Nephron progenitor cell (in vitro differentiated cells): ENCODE measurements around the gene NAGS.

Source experiments
- DNase-seq: peaks from one replicate; pipeline ENCODE4 v3.0.0; 2021
- H3K27ac Mint-ChIP-seq: 2 replicates; pipeline ENCODE4 v1.8.0; 2021; ENCODE audit warnings: mild to moderate bottlenecking, moderate library complexity, mixed read lengths
- H3K27me3 Mint-ChIP-seq: 2 replicates; pipeline ENCODE4 v1.8.0; 2021; ENCODE audit warnings: mild to moderate bottlenecking, low read depth, mixed read lengths; ENCODE audit not compliant: poor library complexity
- H3K36me3 Mint-ChIP-seq: 2 replicates; pipeline ENCODE4 v1.8.0; 2021; ENCODE audit warnings: low read depth, mixed read lengths
- H3K4me1 Mint-ChIP-seq: 2 replicates; pipeline ENCODE4 v1.8.0; 2021; ENCODE audit warnings: mixed read lengths
- H3K4me3 Mint-ChIP-seq: 2 replicates; pipeline ENCODE4 v1.8.0; 2021; ENCODE audit warnings: mild to moderate bottlenecking, moderate library complexity, mixed read lengths
- H3K9me3 Mint-ChIP-seq: 2 replicates; pipeline ENCODE4 v1.8.0; 2021; ENCODE audit warnings: mild to moderate bottlenecking, moderate library complexity, mixed read lengths
- TF ChIP-seq, protein P1 (sequence below): fragments of 200-600 bp; sonication (generic); IDR thresholded peaks from 2 replicates; pipeline ENCODE4 v1.5.0; 2021; ENCODE audit warnings: antibody characterized with exemption

Gene NAGS

DNA sequence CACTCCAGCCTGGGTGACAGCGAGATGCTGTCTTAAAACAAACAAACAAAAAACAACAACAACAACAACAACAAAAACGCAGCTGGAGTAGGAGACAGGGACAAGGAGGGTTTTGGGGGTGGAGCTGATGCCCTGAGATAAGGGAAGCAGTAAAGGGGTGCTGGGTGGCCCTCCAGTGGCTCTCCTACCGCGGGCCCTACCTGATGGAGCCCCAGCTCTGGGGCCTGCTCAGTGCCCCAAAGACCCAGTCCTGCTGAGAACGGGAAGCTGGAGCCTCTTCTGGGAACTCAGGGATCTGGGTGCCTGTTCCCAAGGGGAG, 21.3 kb upstream of the NAGS start:
- no peaks in the 10 kb centered on the region for H3K36me3 Mint-ChIP-seq
- peak overlapping the region; percentile 69 for H3K4me3 Mint-ChIP-seq
- peaks cover 89% of the 10 kb centered on the region for H3K27me3 Mint-ChIP-seq
- no peak overlapping the region for H3K27ac Mint-ChIP-seq
- TF ChIP-seq, protein P1, sequence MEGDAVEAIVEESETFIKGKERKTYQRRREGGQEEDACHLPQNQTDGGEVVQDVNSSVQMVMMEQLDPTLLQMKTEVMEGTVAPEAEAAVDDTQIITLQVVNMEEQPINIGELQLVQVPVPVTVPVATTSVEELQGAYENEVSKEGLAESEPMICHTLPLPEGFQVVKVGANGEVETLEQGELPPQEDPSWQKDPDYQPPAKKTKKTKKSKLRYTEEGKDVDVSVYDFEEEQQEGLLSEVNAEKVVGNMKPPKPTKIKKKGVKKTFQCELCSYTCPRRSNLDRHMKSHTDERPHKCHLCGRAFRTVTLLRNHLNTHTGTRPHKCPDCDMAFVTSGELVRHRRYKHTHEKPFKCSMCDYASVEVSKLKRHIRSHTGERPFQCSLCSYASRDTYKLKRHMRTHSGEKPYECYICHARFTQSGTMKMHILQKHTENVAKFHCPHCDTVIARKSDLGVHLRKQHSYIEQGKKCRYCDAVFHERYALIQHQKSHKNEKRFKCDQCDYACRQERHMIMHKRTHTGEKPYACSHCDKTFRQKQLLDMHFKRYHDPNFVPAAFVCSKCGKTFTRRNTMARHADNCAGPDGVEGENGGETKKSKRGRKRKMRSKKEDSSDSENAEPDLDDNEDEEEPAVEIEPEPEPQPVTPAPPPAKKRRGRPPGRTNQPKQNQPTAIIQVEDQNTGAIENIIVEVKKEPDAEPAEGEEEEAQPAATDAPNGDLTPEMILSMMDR, result no peak
- DNase-seq, result no peak
- no peaks in the 10 kb centered on the region for H3K9me3 Mint-ChIP-seq
- peaks cover 12% of the 10 kb centered on the region for H3K4me1 Mint-ChIP-seq

DNA sequence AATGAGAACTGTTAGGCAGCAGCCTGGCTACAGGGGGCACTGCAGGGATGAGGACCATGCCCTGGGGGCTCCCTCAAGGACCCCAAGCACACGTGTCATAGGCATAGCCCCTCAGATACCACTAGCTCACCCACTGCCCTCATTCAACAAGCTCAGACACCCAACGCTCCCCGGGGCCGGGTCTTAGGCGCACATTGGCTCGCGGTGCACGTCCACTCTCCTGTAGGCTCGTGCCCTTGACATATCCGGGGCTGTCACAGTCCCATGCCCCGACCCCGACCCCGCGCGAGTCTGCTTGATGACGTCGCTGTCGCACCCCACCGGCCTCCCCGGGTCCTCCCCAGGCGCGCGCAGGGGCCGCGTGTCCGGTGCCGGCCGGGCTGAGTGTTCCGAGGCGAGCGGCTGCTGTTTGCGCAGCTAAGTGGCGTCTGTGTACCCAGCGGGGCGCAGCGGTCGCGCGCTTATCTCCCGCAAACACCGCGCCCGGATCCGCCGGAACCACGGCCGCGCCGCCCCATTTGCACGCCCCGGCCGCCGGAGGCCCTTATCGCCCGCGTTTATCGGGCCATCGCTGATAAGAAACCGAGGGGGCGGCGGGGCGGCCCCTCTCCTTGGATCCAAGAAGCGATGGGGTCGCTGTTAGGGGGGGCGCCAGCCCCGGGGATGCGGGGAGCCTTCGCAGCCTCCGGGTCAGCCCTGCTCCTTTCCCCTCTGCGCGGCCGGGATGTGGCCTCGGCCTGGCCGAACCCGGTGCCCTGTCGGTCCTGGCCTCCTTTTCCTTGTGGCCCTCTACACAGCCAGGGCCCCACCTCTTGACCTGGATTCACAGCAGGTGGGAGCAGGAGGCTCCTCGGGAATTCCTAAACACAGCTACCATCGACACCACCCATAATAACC, 20.7 kb upstream of the NAGS start:
- Mint-ChIP-seq H3K27me3 (peaks cover 88% of the 10 kb centered on the region), H3K36me3 (no peaks in the 10 kb centered on the region), H3K27ac (no peak overlapping the region), H3K9me3 (no peaks in the 10 kb centered on the region), H3K4me3 (peak overlapping the region; percentile 75), H3K4me1 (peaks cover 17% of the 10 kb centered on the region)
- DNase-seq, result peak; percentile 75
- TF ChIP-seq, protein P1, result peak; percentile 23

DNA sequence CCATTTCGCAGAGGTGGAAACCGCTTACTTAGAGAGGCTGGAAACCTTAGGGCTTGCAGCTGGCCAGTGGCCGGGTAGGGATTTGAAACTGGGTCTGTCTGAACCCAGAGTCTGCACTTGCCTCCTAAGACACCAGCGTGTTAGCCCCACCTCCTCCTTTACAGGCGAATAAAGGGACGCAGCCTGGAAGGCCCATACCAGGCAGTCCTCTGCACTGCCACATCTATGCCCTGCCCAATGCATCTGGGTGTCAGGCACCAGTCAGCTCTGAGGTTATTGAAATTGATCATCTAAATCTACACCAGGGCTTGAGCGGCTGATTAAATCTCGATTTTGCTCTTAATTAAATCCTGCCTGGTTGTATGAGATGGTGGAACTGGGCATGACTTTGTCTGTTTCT, 19.9 kb upstream of the NAGS start:
- DNase-seq, result no peak
- Mint-ChIP-seq H3K4me1 (peaks cover 17% of the 10 kb centered on the region), H3K27me3 (peaks cover 85% of the 10 kb centered on the region), H3K4me3 (peak overlapping the region; percentile 75), H3K27ac (no peak overlapping the region), H3K36me3 (no peaks in the 10 kb centered on the region), H3K9me3 (no peaks in the 10 kb centered on the region)
- TF ChIP-seq, protein P1, result no peak

DNA sequence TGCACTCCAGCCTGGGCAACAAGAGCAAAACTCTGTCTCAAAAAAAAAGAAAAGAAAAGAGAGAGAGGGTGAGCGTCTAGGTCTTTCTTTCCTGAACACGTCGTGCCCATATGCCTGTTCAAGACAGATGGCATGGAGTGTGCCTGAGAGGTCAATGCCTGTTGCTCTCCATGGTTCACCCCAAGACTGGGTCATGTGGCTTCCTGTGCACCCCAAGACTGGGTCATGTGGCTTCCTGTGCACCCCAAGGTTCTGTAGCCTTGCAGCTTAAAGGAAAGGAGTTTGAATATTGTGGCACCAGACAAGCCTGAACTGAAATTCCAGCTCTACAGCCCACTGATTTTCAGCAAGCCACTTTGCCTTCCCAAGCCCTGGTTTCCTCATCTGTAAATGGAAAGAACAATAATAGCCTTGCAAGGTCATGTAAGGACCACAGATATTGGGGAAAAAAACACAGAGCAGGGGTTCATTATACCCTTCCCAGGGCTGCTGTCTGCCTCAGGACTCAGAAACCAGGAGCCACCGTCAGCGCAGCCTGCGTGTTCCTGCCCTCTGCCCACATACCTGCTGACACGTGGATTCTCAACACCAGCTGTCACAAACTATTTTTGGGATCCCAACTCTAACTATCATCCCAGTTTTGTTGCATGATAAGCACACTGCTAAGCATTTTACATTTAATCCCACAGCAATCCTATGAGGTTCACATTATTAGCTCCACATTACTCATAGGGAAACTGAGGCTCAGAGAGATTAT, 18.0 kb upstream of the NAGS start:
- TF ChIP-seq, protein P1, result no peak
- peaks cover 17% of the 10 kb centered on the region for H3K4me1 Mint-ChIP-seq
- no peak overlapping the region for H3K4me3 Mint-ChIP-seq
- H3K27ac Mint-ChIP-seq, result no peak overlapping the region
- no peaks in the 10 kb centered on the region for H3K36me3 Mint-ChIP-seq
- H3K27me3 Mint-ChIP-seq, result peaks cover 66% of the 10 kb centered on the region
- H3K9me3 Mint-ChIP-seq, result no peaks in the 10 kb centered on the region
- no peak for DNase-seq

DNA sequence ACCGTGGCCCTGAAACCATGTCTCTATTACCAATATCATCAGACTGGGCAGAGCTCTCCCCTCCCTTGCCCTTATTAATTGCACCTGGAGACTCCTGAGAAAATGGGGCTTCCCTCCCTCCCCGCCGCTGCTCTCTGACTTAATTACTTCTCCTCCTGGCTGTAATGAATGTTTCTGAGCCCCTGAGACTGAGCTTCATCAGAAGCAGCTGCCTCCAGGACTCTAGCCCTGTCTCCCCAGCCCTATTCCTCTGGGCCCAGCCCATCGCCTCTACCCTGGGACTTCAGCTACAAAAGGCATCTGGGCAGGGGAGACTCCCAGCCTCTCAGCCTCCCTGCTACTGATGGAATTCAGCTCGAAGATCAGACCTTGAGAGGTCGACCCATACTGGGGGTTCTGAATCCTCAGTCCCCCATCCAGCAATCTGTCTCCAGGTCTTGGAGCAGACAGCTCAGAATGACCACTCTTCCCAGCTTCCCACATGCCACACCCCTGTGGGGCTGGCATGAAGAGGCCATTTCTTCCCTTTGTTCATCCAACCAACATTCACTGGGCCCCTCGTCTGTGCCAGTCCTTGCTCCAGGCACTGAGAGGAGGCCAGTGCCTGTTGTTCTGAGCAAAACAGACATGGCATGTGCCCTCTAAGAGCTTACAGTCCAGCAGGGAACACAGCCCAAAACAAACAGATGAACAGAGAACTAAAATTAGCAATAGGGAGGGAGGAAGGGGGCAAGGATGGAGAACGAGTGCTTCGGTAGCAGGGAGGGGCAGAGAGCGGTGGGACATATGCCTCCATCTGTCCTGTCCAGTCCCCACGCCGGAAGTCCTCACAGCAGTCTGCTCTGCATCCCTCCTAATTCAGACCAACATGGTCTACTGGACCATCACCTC, 17.0 kb upstream of the NAGS start:
- TF ChIP-seq, protein P1, result no peak
- no peaks in the 10 kb centered on the region for H3K9me3 Mint-ChIP-seq
- H3K4me1 Mint-ChIP-seq, result peaks cover 17% of the 10 kb centered on the region
- no peak overlapping the region for H3K4me3 Mint-ChIP-seq
- H3K27ac Mint-ChIP-seq, result no peak overlapping the region
- no peak for DNase-seq
- H3K27me3 Mint-ChIP-seq, result peaks cover 56% of the 10 kb centered on the region
- no peaks in the 10 kb centered on the region for H3K36me3 Mint-ChIP-seq
